Stimulated activated naive CD8-positive, alpha-beta T cell treated with anti-CD3 and anti-CD28 coated beads, Interleukin-15, amount 100 ng/mL, for 72 hours (primary cell): ENCODE data around the gene ARSB.

Experiments
- ATAC-seq: fragments of 150-1000 bp; cut with Tn5 transposase; 2 replicates; pipeline ENCODE4 v1.10.0; 2021; ENCODE audit warnings: mild to moderate bottlenecking, moderate library complexity
- DNase-seq, 2 donors: peaks; one replicate each; pipeline ENCODE4 v3.0.0; 2021 to 2022
- H3K27ac Mint-ChIP-seq, 2 donors: one replicate each; pipeline ENCODE4 v1.8.0; 2022; ENCODE audit warnings: mild to moderate bottlenecking in 2 of 2, mixed read lengths in 2 of 2, moderate library complexity in 2 of 2
- H3K27me3 Mint-ChIP-seq: one replicate; pipeline ENCODE4 v1.8.0; 2022; ENCODE audit warnings: mixed read lengths
- H3K4me1 Mint-ChIP-seq: one replicate; pipeline ENCODE4 v1.8.0; 2022; ENCODE audit warnings: mild to moderate bottlenecking, mixed read lengths
- H3K4me3 Mint-ChIP-seq, 2 donors: one replicate each; pipeline ENCODE4 v1.8.0; 2022; ENCODE audit warnings: mild to moderate bottlenecking in 2 of 2, mixed read lengths in 2 of 2, moderate library complexity in 1 of 2
- H3K9me3 Mint-ChIP-seq, 2 donors: one replicate each; pipeline ENCODE4 v1.8.0; 2022; ENCODE audit warnings: mixed read lengths in 2 of 2

The ARSB gene

DNA sequence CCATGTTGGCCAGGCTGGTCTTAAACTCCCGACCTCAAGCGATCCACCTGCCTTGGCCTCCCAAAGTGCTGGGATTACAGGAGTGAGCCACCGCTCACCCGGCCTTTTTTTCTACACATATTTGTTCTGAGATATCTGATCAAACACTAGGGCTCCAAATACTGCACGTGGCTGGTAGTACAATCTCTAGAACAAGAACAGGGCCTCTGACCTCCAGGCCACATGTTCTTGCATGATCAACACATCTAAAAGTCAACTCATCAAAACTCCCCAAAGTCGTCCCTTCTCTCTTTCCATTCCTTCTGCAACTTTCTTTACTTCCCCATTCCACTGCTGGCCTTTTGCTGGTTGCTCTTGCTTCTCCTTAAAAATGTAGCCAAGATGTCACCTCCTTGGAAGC, 223.3 kb downstream of the ARSB start:
- Mint-ChIP-seq H3K9me3 (peaks cover 0 to 4% of the 10 kb centered on the region in 2 donors), H3K27ac (no peak overlapping the region), H3K4me1 (peaks cover 13% of the 10 kb centered on the region), H3K27me3 (peaks cover 10% of the 10 kb centered on the region), H3K4me3 (no peak overlapping the region)
- no peak for DNase-seq
- no peak for ATAC-seq

GRCh38 chr5:78760770-78761169, 224.3 kb downstream of the ARSB start:
- Mint-ChIP-seq H3K4me3 (no peak overlapping the region), H3K4me1 (peaks cover 13% of the 10 kb centered on the region), H3K27me3 (peaks cover 10% of the 10 kb centered on the region), H3K27ac (no peak overlapping the region), H3K9me3 (peaks cover 0 to 4% of the 10 kb centered on the region in 2 donors)
- ATAC-seq (no peak), DNase-seq (no peak)

GRCh38 chr5:78760366-78760765, 224.7 kb downstream of the ARSB start:
- Mint-ChIP-seq H3K9me3 (peaks cover 0 to 4% of the 10 kb centered on the region in 2 donors), H3K4me3 (no peak overlapping the region), H3K27me3 (peaks cover 10% of the 10 kb centered on the region), H3K27ac (no peak overlapping the region), H3K4me1 (peaks cover 13% of the 10 kb centered on the region)
- DNase-seq: no peak
- no peak for ATAC-seq

- Mint-ChIP-seq H3K4me3 (peak overlapping the region in 1 of 2 donors; percentile 24), H3K4me1 (peaks cover 13% of the 10 kb centered on the region), H3K9me3 (peaks cover 0 to 4% of the 10 kb centered on the region in 2 donors), H3K27ac (no peak overlapping the region), H3K27me3 (peaks cover 13% of the 10 kb centered on the region)
- peak in 1 of 2 donors; percentile 13 for DNase-seq
- ATAC-seq: peak; percentile 74
Measured at GRCh38 chr5:78758169-78758839, 226.8 kb downstream of the ARSB start.

- DNase-seq (peak in 1 of 2 donors; percentile 17), ATAC-seq (peak; percentile 77)
- H3K4me1 Mint-ChIP-seq: peaks cover 13% of the 10 kb centered on the region
- peak overlapping the region in 1 of 2 donors; percentile 71 for H3K27ac Mint-ChIP-seq
- peaks cover 0 to 4% of the 10 kb centered on the region in 2 donors for H3K9me3 Mint-ChIP-seq
- peaks cover 21% of the 10 kb centered on the region for H3K27me3 Mint-ChIP-seq
- H3K4me3 Mint-ChIP-seq: peak overlapping the region; percentile 24 to 38
Measured at GRCh38 chr5:78757269-78758053, 227.6 kb downstream of the ARSB start.

DNA sequence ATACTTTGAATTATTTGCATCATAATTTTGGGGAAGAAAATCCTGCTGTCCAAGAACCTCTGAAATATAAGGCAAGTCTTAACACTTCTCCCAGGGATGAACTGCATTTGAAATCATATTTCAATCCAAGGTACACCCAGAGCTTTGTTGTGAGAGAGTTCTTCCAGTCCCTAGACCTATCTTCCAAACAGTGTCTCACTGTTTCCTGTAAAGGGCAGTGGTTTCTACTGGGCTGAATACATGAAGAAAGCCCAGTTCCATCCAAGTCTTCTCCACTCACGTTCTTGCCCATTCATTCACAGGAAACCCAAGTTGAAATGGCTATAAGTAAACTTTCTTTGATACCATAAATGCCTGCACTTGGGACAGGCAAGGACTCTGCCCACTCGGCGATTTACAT, 228.3 kb downstream of the ARSB start:
- H3K4me1 Mint-ChIP-seq: peaks cover 13% of the 10 kb centered on the region
- ATAC-seq: peak; percentile 3
- no peak for DNase-seq
- H3K4me3 Mint-ChIP-seq: peak overlapping the region in 1 of 2 donors; percentile 0
- peaks cover 0 to 4% of the 10 kb centered on the region in 2 donors for H3K9me3 Mint-ChIP-seq
- no peak overlapping the region for H3K27ac Mint-ChIP-seq
- H3K27me3 Mint-ChIP-seq: peaks cover 21% of the 10 kb centered on the region

- Mint-ChIP-seq H3K4me1 (peaks cover 13% of the 10 kb centered on the region), H3K4me3 (no peak overlapping the region), H3K27me3 (peaks cover 21% of the 10 kb centered on the region), H3K27ac (no peak overlapping the region), H3K9me3 (peaks cover 0 to 4% of the 10 kb centered on the region in 2 donors)
- DNase-seq: no peak
- ATAC-seq: no peak
Measured at GRCh38 chr5:78755822-78756429, 229.2 kb downstream of the ARSB start.

GRCh38 chr5:78754655-78755054, 230.5 kb downstream of the ARSB start:
- no peak for ATAC-seq
- H3K4me1 Mint-ChIP-seq: peaks cover 13% of the 10 kb centered on the region
- no peak overlapping the region for H3K4me3 Mint-ChIP-seq
- H3K27ac Mint-ChIP-seq: no peak overlapping the region
- no peaks in the 10 kb centered on the region for H3K9me3 Mint-ChIP-seq
- no peak for DNase-seq
- peaks cover 21% of the 10 kb centered on the region for H3K27me3 Mint-ChIP-seq

- H3K27me3 Mint-ChIP-seq: peaks cover 21% of the 10 kb centered on the region
- ATAC-seq (no peak), DNase-seq (no peak)
- H3K4me3 Mint-ChIP-seq: no peak overlapping the region
- no peak overlapping the region for H3K27ac Mint-ChIP-seq
- H3K9me3 Mint-ChIP-seq: no peaks in the 10 kb centered on the region
- peaks cover 13% of the 10 kb centered on the region for H3K4me1 Mint-ChIP-seq
Measured at GRCh38 chr5:78753093-78753531, 232.0 kb downstream of the ARSB start.

GRCh38 chr5:78751872-78752271, 233.2 kb downstream of the ARSB start:
- Mint-ChIP-seq H3K4me1 (peaks cover under 1% of the 10 kb centered on the region), H3K27ac (no peak overlapping the region), H3K9me3 (no peaks in the 10 kb centered on the region), H3K4me3 (no peak overlapping the region), H3K27me3 (peaks cover 12% of the 10 kb centered on the region)
- no peak for ATAC-seq
- no peak for DNase-seq

DNA sequence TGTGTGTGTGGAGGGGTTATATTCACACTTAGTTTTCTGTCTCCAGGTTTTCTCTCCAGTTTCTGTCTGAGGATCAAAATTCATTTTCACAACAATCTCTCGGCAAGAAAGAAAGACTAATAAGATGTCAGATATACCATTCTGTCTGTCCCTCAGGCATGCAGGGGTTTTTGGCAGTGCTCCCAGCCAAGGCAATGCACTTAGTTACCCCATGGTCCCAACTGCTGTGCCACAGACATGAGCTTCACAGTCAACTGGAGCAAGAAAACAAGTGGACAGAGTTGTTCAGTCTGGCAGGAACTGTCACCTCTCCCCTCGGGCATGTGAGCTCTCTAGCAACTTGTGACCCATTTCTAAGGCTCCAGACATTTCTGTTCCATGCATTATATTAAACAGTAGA, 234.8 kb downstream of the ARSB start:
- DNase-seq (no peak), ATAC-seq (no peak)
- Mint-ChIP-seq H3K4me3 (no peak overlapping the region), H3K4me1 (no peaks in the 10 kb centered on the region), H3K27ac (no peak overlapping the region), H3K9me3 (no peaks in the 10 kb centered on the region), H3K27me3 (peaks cover 20% of the 10 kb centered on the region)

DNA sequence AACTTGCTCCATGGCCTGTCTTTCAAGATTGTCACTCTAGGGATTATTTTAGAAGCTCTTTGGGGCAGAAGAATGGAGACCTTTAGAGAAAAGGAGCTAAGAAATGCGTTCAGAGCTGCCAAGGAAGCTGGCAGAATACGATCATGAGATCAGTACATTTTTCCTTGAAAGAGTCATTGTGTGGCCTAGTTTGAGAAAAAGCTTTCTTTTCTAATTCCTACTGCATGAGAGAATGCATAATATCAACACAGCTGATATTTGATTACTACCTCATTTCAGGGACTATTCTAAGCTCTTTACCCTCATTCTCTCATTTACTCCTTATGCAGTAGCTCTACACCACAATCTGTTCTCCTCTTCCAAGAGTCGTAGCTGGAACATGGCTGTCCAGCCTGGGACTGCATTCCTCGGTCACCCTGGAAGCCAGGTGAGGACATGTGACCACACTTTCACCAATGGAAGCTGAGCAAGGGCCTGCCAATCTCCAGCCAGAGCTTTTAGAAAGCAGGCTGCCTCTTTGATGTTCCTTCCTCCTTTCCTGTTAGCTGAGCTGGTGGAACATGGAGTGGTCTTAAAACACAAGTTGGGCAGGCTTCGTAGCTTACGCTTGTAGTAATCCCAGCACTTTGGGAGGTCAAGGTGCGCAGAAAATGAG, 237.3 kb downstream of the ARSB start:
- Mint-ChIP-seq H3K9me3 (no peaks in the 10 kb centered on the region), H3K4me1 (no peaks in the 10 kb centered on the region), H3K27me3 (peaks cover 15% of the 10 kb centered on the region), H3K4me3 (no peak overlapping the region), H3K27ac (no peak overlapping the region)
- ATAC-seq: no peak
- no peak for DNase-seq

GRCh38 chr5:78747055-78747454, 238.1 kb downstream of the ARSB start:
- Mint-ChIP-seq H3K27ac (no peak overlapping the region), H3K4me3 (no peak overlapping the region), H3K9me3 (no peaks in the 10 kb centered on the region), H3K4me1 (no peaks in the 10 kb centered on the region), H3K27me3 (peaks cover 12% of the 10 kb centered on the region)
- ATAC-seq (no peak), DNase-seq (no peak)

DNA sequence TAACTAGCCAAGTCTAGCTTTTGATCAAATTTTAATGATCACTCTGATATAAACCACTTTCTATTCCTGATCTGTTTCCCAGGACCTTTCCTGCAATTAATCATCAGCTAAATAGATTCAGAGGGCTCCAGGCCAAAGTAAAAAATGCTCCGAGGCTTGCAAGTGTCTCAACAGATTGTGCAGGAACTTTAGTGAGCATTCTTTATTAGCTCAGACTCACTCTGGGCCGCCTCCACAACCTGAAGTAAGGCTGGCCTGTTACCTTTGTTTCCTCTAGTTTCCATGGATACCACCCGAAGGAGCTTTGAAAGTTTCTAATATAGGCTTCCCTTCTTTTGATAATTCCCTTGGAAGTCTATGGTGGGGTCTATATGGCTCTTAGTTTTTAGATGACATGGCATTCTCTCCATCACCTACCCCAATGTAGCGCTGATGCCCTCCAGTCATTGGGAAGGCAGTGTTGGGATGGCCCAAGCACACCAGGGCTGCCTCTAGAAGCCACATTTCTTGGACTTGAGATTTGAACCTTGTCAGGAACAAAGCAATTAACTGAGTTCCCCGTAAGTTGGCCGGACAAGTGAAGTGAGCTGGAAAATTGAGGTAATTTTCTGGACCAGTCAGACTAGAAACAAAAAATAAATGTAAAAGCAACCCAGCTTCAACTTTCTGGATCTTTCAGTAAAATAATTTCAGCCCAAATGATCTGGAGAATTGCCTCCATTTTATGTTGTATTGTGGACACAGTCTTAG, 238.9 kb downstream of the ARSB start:
- Mint-ChIP-seq H3K9me3 (no peaks in the 10 kb centered on the region), H3K27ac (no peak overlapping the region), H3K4me1 (no peaks in the 10 kb centered on the region), H3K4me3 (no peak overlapping the region), H3K27me3 (peaks cover 12% of the 10 kb centered on the region)
- DNase-seq (no peak), ATAC-seq (no peak)

DNA sequence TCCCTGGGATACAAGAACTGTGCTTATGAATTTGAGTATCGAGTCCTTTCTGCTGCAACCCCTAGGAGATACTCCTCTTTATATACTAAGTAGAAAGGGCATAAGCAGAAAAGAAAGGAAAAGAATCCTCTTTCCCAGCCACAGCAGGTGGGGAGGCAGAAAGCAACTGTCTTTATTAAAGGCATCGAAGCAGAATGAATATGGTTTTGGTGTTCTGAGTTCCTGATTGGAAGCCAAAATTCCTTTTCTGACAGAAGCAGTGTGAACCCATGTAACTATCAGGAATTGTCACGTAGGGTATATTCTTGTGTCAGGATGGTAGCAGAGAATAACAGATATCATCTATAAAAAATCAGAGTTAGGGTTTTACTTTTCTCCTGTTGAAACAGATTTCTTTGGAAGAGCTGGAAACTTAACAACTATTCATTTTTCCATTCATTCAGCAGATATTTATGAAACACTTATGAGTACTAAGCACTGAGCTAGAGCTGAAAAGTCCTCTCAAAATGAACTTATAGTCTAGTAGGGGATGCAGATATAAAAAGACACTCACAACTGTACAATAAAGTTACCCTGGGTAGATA, 240.1 kb downstream of the ARSB start:
- peaks cover 12% of the 10 kb centered on the region for H3K27me3 Mint-ChIP-seq
- no peak overlapping the region for H3K27ac Mint-ChIP-seq
- H3K4me3 Mint-ChIP-seq: no peak overlapping the region
- H3K4me1 Mint-ChIP-seq: no peaks in the 10 kb centered on the region
- ATAC-seq: no peak
- H3K9me3 Mint-ChIP-seq: no peaks in the 10 kb centered on the region
- no peak for DNase-seq
